H1 (cell line): ENCODE data around the gene C3. TPM values are rescaled to one million over a fixed set of nuclear protein-coding genes. Genes with fewer than 3 reads are reported as not detected.

Experiments used
- CTCF ChIA-PET: fragments of 300-600 bp; sonication (Branson Sonifier 250); formaldehyde crosslinking; loops from one replicate; lab custom pipeline; 2021; ENCODE audit not compliant: partially characterized antibody; lab: Charles Lee
- POLR2A ChIA-PET: fragments of 300-600 bp; sonication (Branson Sonifier 250); formaldehyde crosslinking; loops from one replicate; lab custom pipeline; 2021; ENCODE audit warnings: inconsistent platforms; ENCODE audit not compliant: partially characterized antibody; lab: Charles Lee
- DNase-seq, 2 experiments: peaks; one replicate each; pipeline versions ENCODE4 v3.0.0 to v3.0.0-alpha.2; 2010 to 2022; ENCODE audit warnings: low spot score in 2 of 2, low read depth in 1 of 2, mixed read lengths in 1 of 2
- FAIRE-seq: peaks from 2 replicates; lab custom pipeline; 2011; peaks lifted over from hg19 to GRCh38; lab: Jason Lieb, UNC
- H2AFZ ChIP-seq: 2 replicates; pipeline ENCODE4 v1.8.1; 2012; ENCODE audit warnings: low read length, inconsistent platforms
- H2AK5ac ChIP-seq: 2 replicates; pipeline ENCODE4 v1.6.1; 2013; ENCODE audit warnings: low read depth, low read length
- H2BK120ac ChIP-seq: replicated peaks from 2 replicates; pipeline ENCODE3; 2013; ENCODE audit warnings: low read depth, low read length, inconsistent platforms
- H2BK12ac ChIP-seq: 2 replicates; pipeline ENCODE4 v1.6.1; 2013; ENCODE audit warnings: low read depth, low read length
- H2BK15ac ChIP-seq: 2 replicates; pipeline ENCODE4 v1.6.1; 2013; ENCODE audit warnings: low read length
- H2BK20ac ChIP-seq: 2 replicates; pipeline ENCODE4 v1.6.1; 2013; ENCODE audit warnings: low read length
- H2BK5ac ChIP-seq: 2 replicates; pipeline ENCODE4 v1.6.1; 2013; ENCODE audit warnings: low read depth, low read length
- H3K14ac ChIP-seq: 2 replicates; pipeline ENCODE4 v1.6.1; 2013; ENCODE audit warnings: inconsistent platforms; ENCODE audit not compliant: insufficient read length
- H3K18ac ChIP-seq: 2 replicates; pipeline ENCODE4 v1.6.1; 2013; ENCODE audit warnings: low read length; ENCODE audit errors: extremely low read depth
- H3K23ac ChIP-seq: 2 replicates; pipeline ENCODE4 v1.6.1; 2013; ENCODE audit warnings: inconsistent platforms; ENCODE audit not compliant: insufficient read length
- H3K23me2 ChIP-seq: 2 replicates; pipeline ENCODE4 v1.6.1; 2013; ENCODE audit warnings: low read depth, low read length
- H3K27ac ChIP-seq: 2 replicates; pipeline ENCODE4 v1.6.1; 2011; ENCODE audit warnings: low read depth, low read length, inconsistent platforms
- H3K27me3 ChIP-seq, 4 experiments: replicated peaks in 1 of 4; 1 replicate in 1 of 4; 2 replicates in 3 of 4; pipeline versions ENCODE4 v1.6.1 to v1.8.1; 2011 to 2013; ENCODE audit warnings: low read length in 3 of 4, mild to moderate bottlenecking in 3 of 4, inconsistent platforms in 2 of 4, mixed read lengths in 2 of 4, moderate library complexity in 1 of 4; ENCODE audit not compliant: control insufficient read depth in 3 of 4, insufficient read depth in 3 of 4; ENCODE audit errors: extremely low read depth in 1 of 4
- H3K36me3 ChIP-seq, 4 experiments: 2 replicates each; pipeline versions ENCODE4 v1.6.1 to v1.8.1; 2011 to 2013; ENCODE audit warnings: mild to moderate bottlenecking in 4 of 4, low read length in 3 of 4, moderate library complexity in 2 of 4, control low read depth in 1 of 4, inconsistent platforms in 1 of 4; ENCODE audit not compliant: insufficient read depth in 4 of 4, control insufficient read depth in 2 of 4
- H3K4ac ChIP-seq: replicated peaks from 2 replicates; pipeline ENCODE3; 2013; ENCODE audit warnings: low read length, low read depth, mixed read lengths, inconsistent platforms; ENCODE audit not compliant: insufficient read length
- H3K4me1 ChIP-seq, 4 experiments: replicated peaks in 1 of 4; 1 replicate in 1 of 4; 2 replicates in 3 of 4; pipeline versions ENCODE4 v1.6.1 to v1.8.1; 2011 to 2013; ENCODE audit warnings: low read length in 3 of 4, inconsistent platforms in 2 of 4, mixed read lengths in 1 of 4; ENCODE audit not compliant: insufficient read depth in 4 of 4, control insufficient read depth in 3 of 4
- H3K4me2 ChIP-seq, 2 experiments: 2 replicates each; pipeline versions ENCODE4 v1.6.1 to v1.8.1; 2011 to 2013; ENCODE audit warnings: low read depth in 2 of 2, low read length in 2 of 2, control low read depth in 1 of 2, inconsistent platforms in 1 of 2, mild to moderate bottlenecking in 1 of 2; ENCODE audit not compliant: insufficient read depth in 1 of 2
- H3K4me3 ChIP-seq, 4 experiments: fragments of 200-600, 300-600 bp in 1 of 4; sonication (generic), shearing (Covaris generic), sonication (Bioruptor Twin) in 1 of 4; 2 replicates each; pipeline versions ENCODE4 v1.5.1 to v1.8.1; 2011 to 2016; ENCODE audit warnings: low read length in 4 of 4, low read depth in 3 of 4, control low read depth in 2 of 4, inconsistent platforms in 2 of 4, mild to moderate bottlenecking in 2 of 4, mixed read lengths in 1 of 4, moderate library complexity in 1 of 4; ENCODE audit not compliant: insufficient read depth in 2 of 4; ENCODE audit errors: extremely low read depth in 1 of 4
- H3K56ac ChIP-seq: replicated peaks from 2 replicates; pipeline ENCODE3; 2013; ENCODE audit warnings: low read depth, mild to moderate bottlenecking, mixed read lengths, low read length, inconsistent platforms; ENCODE audit not compliant: insufficient read length
- H3K79me1 ChIP-seq: 2 replicates; pipeline ENCODE4 v1.6.1; 2013; ENCODE audit warnings: low read depth, low read length, control low read depth
- H3K79me2 ChIP-seq, 2 experiments: 2 replicates each; pipeline versions ENCODE4 v1.6.1 to v1.8.1; 2012 to 2013; ENCODE audit warnings: low read length in 2 of 2, mild to moderate bottlenecking in 2 of 2, inconsistent platforms in 1 of 2; ENCODE audit not compliant: insufficient read depth in 2 of 2, control insufficient read depth in 1 of 2
- H3K9ac ChIP-seq, 4 experiments: replicated peaks in 1 of 4; 1 replicate in 1 of 4; 2 replicates in 3 of 4; pipeline versions ENCODE4 v1.6.1 to v1.8.1; 2011 to 2013; ENCODE audit warnings: low read depth in 3 of 4, low read length in 3 of 4, control low read depth in 2 of 4, mild to moderate bottlenecking in 2 of 4, moderate library complexity in 2 of 4, inconsistent platforms in 1 of 4; ENCODE audit errors: extremely low read depth in 1 of 4
- H3K9me3 ChIP-seq, 2 experiments: 2 replicates each; pipeline versions ENCODE4 v1.6.1 to v1.8.1; 2012 to 2013; ENCODE audit warnings: mild to moderate bottlenecking in 2 of 2, moderate library complexity in 2 of 2, control low read depth in 1 of 2, inconsistent platforms in 1 of 2, low read depth in 1 of 2, low read length in 1 of 2, mixed read lengths in 1 of 2; ENCODE audit not compliant: insufficient read depth in 2 of 2
- H4K20me1 ChIP-seq, 2 experiments: replicated peaks in 1 of 2; 2 replicates each; pipeline versions ENCODE3 to v1.8.1; 2011 to 2013; ENCODE audit warnings: inconsistent platforms in 2 of 2, low read length in 2 of 2, mild to moderate bottlenecking in 1 of 2; ENCODE audit not compliant: insufficient read depth in 2 of 2, control insufficient read depth in 1 of 2
- H4K5ac ChIP-seq: 2 replicates; pipeline ENCODE4 v1.6.1; 2013; ENCODE audit warnings: low read length, low read depth, mixed read lengths, inconsistent platforms; ENCODE audit not compliant: insufficient read length
- H4K8ac ChIP-seq: 2 replicates; pipeline ENCODE4 v1.8.0; 2013; ENCODE audit warnings: mild to moderate bottlenecking, moderate library complexity, low read length, inconsistent platforms; ENCODE audit not compliant: insufficient read depth; ENCODE audit errors: extremely low read depth
- H4K91ac ChIP-seq: replicated peaks from 2 replicates; pipeline ENCODE3; 2013; ENCODE audit warnings: low read length, mixed read lengths, inconsistent platforms; ENCODE audit not compliant: insufficient read length
- ATF2 ChIP-seq: IDR thresholded peaks from 2 replicates; pipeline ENCODE4 v1.6.1; 2012; ENCODE audit warnings: low read length, inconsistent platforms
- ATF3 ChIP-seq: IDR thresholded peaks from 2 replicates; pipeline ENCODE4 v1.6.1; 2011; ENCODE audit warnings: low read depth, mild to moderate bottlenecking, low read length; ENCODE audit not compliant: insufficient read depth
- CHD1 ChIP-seq: IDR thresholded peaks from 2 replicates; pipeline ENCODE4 v1.6.1; 2012; ENCODE audit warnings: low read depth, low read length, improper control_type of control experiment
- CTCF ChIP-seq, 3 experiments: IDR thresholded peaks; 1 replicate in 2 of 3; 2 replicates in 1 of 3; pipeline versions ENCODE4 v1.5.1 to v1.6.1; 2011; ENCODE audit warnings: low read length in 3 of 3, mild to moderate bottlenecking in 3 of 3, inconsistent platforms in 2 of 3, low read depth in 1 of 3, moderate library complexity in 1 of 3; ENCODE audit not compliant: insufficient read depth in 1 of 3; ENCODE audit errors: control extremely low read depth in 1 of 3
- JUN ChIP-seq: IDR thresholded peaks from 2 replicates; pipeline ENCODE4 v1.6.1; 2011; ENCODE audit warnings: low read depth, mild to moderate bottlenecking, improper control_type of control experiment, low read length
- KDM5A ChIP-seq: fragments of 200-600 bp; IDR thresholded peaks from 2 replicates; pipeline ENCODE4 v1.7.1; 2012; ENCODE audit warnings: mild to moderate bottlenecking, low read length, inconsistent platforms, mixed read lengths
- POU5F1 ChIP-seq: IDR thresholded peaks from 2 replicates; pipeline ENCODE4 v1.6.1; 2011; ENCODE audit warnings: low read depth, mild to moderate bottlenecking, low read length, moderate library complexity
- SAP30 ChIP-seq: fragments of 300-600 bp; sonication (generic); IDR thresholded peaks from 2 replicates; pipeline ENCODE4 v1.7.1; 2012; ENCODE audit warnings: low read length, moderate library complexity, mild to moderate bottlenecking, inconsistent platforms; ENCODE audit not compliant: insufficient read depth, insufficient replicate concordance
- TCF12 ChIP-seq: IDR thresholded peaks from 2 replicates; pipeline ENCODE4 v1.6.1; 2011; ENCODE audit warnings: low read depth, mild to moderate bottlenecking, low read length
- WGBS, 2 experiments: shearing (Covaris generic) in 1 of 2; methylation state at CpG; one replicate each; pipeline versions ENCODE4 v1.1.6 to v1.1.7; 2013 to 2015; ENCODE audit warnings: low lambda C conversion rate in 2 of 2, mixed read lengths in 2 of 2, inconsistent platforms in 1 of 2, low coverage in 1 of 2, missing lambda C conversion rate in 1 of 2; ENCODE audit not compliant: insufficient replicate concordance in 2 of 2, insufficient coverage in 1 of 2, insufficient read length in 1 of 2; ENCODE audit errors: extremely low coverage in 1 of 2, missing lambda C conversion rate in 1 of 2; 5-methylcytosine and 5-hydroxymethylcytosine counted together
- polyA plus RNA-seq, 7 experiments: library from polyadenylated mRNA; depleted of rRNA in 3 of 7; stranded (reverse) in 5 of 7; unstranded in 2 of 7; fragments of >200 nt in 5 of 7; fragments of 200-250 nt in 2 of 7; gene quantifications; 1 replicate in 5 of 7; 2 replicates in 1 of 7; 4 replicates in 1 of 7; pipeline versions ENCODE4 v1.2.1 to v1.2.3, GENCODE V29; 2011 to 2013; ENCODE audit warnings: missing spikeins in 2 of 7, mixed read lengths in 2 of 7
- total RNA-seq: library from RNA; stranded (reverse); fragmentation: NEBNext Ultra II Directional; extraction: Animal tissue kit (Norgen Biotek cat#: 25700); gene quantifications from 2 replicates; pipeline ENCODE4 v1.2.1, GENCODE V29; 2021

Gene C3
- total and polyA plus RNA-seq, 2 of the 8 experiments (the other 6 are each of a cell fraction or from before 2014, with no cell fraction given): 6.4 to 12.8 TPM

GRCh38 chr19:6711078-6711361 is 9.4 kb downstream of the C3 start:
- H3K23me2 ChIP-seq: peaks cover 9% of the 10 kb centered on the region
- no peak overlapping the region for H3K23ac ChIP-seq
- 42% methylated on average over 9 of the region's 9 CpGs; no CpG with 5 or more reads in 1 of the 2 experiments for WGBS, 2 experiments
- H3K27ac ChIP-seq: no peak overlapping the region
- H3K36me3 ChIP-seq: no peaks in the 10 kb centered on the region
- H2BK20ac ChIP-seq: 0 out of 2 replicates have a peak overlapping the region, but pooled peaks have one; percentile 55
- no peaks in the 10 kb centered on the region for H3K79me1 ChIP-seq
- ChIA-PET CTCF (interaction anchor here (0.6 to 1.1 kb wide), 4 partner anchors 25 to 752 kb away, joined by 3 read pairs; no protein-coding TSS in a partner anchor), POLR2A (no interaction called here)
- no peak overlapping the region for H4K91ac ChIP-seq
- H4K20me1 ChIP-seq: no peaks in the 10 kb centered on the region
- DNase-seq (no peak), FAIRE-seq (no peak)
- no peak overlapping the region for H2AK5ac ChIP-seq
- no peak overlapping the region for H2BK120ac ChIP-seq
- H2BK15ac ChIP-seq: no peak overlapping the region
- H3K56ac ChIP-seq: no peak overlapping the region
- H4K8ac ChIP-seq: no peak overlapping the region; the same call in 1 of the 2 replicates
- no peak overlapping the region for H4K5ac ChIP-seq
- no peak overlapping the region for H2BK5ac ChIP-seq
- H3K18ac ChIP-seq: no peak overlapping the region; the same call in 1 of the 2 replicates
- peaks cover 0 to 12% (median 2%) of the 10 kb centered on the region in 4 experiments; a peak in 4 of 7 replicates for H3K4me1 ChIP-seq
- peak overlapping the region; percentile 68; the same call in 1 of the 2 replicates for H2BK12ac ChIP-seq
- peak overlapping the region; percentile 94 for H2AFZ ChIP-seq
- no peaks in the 10 kb centered on the region for H3K79me2 ChIP-seq
- H3K4me3 ChIP-seq: peak overlapping the region in 3 of 4 experiments; percentile 41 to 58 (median 50); a peak in 4 of 8 replicates
- no peak overlapping the region for H3K4ac ChIP-seq
- no peak overlapping the region for H3K14ac ChIP-seq
- no peaks in the 10 kb centered on the region for H3K9me3 ChIP-seq
- H3K27me3 ChIP-seq: peaks cover 0 to 22% (median 18%) of the 10 kb centered on the region in 4 experiments; a peak in 6 of 7 replicates
- H3K4me2 ChIP-seq: peak overlapping the region; percentile 75 to 87
- H3K9ac ChIP-seq: no peak overlapping the region
- TF ChIP-seq JUN: no peak
- no peak for TF ChIP-seq CTCF (IDR thresholded peaks at IDR 0.05; ENCODE audit: control extremely low read depth in 1 of 3, insufficient read depth in 1 of 3, low read depth in 1 of 3, low read length in 3 of 3)
- TF ChIP-seq POU5F1: no peak
- TF ChIP-seq SAP30: no peak
- no peak for TF ChIP-seq TCF12
- TF ChIP-seq ATF3: no peak
- no peak for TF ChIP-seq KDM5A
- no peak for TF ChIP-seq ATF2
- TF ChIP-seq CHD1: no peak
